Fibroblast of skin of scalp (primary cell): ENCODE data around the gene CYP27B1. TPM values are rescaled to one million over a fixed set of nuclear protein-coding genes. Genes with fewer than 3 reads are reported as not detected.

ENCODE experiments used
- DNase-seq: peaks from one replicate; pipeline ENCODE4 v3.0.0-alpha.2; 2013
- polyA plus RNA-seq, 2 experiments: library from polyadenylated mRNA; unstranded; fragments of 120-200 nt; gene quantifications; one replicate each; pipeline ENCODE4 v1.2.1, GENCODE V29; 2013; ENCODE audit not compliant: insufficient read length in 2 of 2

The CYP27B1 gene, protein sequence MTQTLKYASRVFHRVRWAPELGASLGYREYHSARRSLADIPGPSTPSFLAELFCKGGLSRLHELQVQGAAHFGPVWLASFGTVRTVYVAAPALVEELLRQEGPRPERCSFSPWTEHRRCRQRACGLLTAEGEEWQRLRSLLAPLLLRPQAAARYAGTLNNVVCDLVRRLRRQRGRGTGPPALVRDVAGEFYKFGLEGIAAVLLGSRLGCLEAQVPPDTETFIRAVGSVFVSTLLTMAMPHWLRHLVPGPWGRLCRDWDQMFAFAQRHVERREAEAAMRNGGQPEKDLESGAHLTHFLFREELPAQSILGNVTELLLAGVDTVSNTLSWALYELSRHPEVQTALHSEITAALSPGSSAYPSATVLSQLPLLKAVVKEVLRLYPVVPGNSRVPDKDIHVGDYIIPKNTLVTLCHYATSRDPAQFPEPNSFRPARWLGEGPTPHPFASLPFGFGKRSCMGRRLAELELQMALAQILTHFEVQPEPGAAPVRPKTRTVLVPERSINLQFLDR
- polyA plus RNA-seq (2013, experiment 1 of 2; ENCODE audit: insufficient read length), result 0.87 TPM
- polyA plus RNA-seq (2013, experiment 2 of 2; ENCODE audit: insufficient read length), result 0.55 TPM

DNA sequence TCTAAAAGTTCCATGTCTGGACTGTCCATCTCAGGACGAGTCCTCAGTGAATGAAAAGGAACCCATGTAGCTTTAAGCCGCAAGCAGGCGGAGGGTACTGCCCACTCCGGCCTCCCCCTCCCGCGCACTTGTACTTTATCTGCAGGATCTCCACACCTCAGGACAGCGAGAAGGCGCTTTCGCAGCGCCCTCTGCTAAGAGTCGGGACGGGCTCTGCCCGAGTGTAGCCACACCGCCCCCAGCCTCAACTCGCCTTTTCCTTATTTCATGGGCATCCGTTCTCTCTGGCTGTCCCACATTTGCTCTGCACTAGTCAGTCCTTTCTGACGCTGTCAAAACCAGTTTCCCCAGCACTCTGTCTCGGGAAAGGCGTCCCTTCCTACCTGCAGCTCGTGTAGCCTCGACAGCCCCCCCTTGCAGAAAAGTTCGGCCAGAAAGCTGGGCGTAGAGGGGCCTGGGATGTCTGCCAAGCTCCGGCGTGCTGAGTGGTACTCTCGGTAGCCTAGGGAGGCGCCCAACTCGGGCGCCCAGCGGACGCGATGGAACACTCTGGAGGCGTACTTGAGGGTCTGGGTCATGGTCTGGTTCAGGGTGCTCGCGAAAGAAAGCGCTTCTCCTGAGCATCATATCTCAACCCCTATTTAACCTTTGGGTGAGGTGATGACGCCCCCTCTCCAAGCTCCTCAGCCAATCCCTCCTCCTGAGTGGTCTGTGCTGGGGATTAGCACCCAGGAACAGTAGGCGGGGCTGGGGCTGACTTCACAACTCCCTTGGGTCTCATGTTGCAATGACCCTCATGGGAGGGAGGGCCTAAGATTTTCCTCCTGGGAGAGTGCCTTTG, at the start of gene CYP27B1:
TSS of gene CYP27B1 (minus strand) at position 615 of the 841 bp plus-strand sequence. CDS start at position 578, 37 bp downstream.
- DNase-seq, result no peak

DNA sequence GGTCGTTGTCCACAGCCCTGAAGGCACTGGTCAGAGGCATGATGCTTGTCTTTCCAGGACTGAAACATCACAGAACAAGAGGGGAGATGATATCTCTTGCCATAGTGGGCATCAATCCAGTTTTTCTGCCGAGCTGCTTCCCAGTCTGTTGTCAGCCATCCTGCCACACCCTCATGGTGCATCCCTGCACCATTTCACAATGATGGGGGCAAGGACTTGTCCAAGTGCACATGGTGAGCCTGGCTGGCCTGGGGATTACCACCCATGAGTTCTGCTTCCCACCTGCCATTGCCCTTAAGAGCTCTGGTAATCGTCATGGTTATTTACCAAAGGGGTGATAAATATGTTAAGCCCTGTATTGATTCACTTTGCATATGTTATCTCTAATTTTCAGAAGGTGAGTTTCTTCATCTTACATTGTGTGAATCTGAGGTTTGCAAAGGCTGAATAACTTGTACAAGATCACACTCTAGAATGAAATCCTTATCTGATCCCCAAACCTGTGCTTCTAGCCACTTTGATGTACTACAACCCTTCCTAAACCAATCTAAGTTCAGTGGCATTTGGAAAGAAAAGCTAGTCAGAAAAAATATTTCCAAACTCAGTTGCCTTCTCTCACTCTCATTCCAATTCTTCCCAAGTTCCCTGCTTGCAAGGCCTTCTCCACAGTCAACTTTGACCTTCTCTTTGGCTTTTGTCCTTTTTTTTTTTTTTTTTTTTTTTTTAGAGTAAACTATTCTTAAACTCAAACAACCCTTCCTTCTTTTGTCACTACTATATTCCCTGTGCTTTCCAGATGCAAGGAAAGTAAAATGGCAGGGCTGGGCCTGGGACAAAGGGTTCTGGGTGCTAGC, 49.4 kb upstream of the CYP27B1 start:
- no peak for DNase-seq

DNA sequence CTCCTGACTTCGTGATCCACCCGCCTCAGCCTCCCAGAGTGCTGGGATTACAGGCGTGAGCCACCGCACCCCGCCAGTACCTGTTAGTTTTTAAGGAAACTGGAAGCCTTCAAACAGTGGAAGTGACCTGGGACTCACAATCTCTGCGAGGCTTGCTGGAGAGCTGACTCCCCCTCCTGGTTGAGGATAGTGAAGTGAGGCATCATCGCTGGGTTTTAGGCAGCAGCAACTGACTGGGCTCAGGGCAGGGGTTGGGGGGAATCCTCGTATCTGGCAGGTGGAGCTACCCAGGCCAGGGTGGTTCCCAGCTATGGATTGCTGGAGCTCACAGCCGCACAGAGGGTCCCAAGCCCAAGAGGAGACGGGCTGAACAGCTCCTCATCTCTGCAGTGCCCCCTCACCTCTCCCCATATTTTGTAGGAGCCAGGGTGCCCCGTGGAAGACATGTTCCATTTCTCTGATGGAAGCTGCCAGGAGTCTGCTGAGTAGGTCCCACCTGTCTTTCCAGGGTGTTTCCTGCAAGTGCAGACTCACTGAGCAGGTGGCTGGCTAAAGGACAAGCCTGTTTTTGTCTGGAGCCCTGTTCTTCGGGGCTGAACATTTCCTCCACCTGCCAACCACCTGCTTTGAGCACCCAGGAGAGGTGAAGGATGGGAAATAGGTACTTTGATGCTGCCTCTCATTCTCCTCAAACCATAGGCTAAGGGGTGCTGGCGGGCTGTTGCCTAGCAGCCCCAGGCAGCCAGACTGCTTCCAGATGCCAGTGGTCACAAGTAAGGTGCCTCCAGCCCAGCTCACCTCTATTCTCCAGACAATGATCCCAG, 48.5 kb upstream of the CYP27B1 start:
- DNase-seq, result no peak

DNA sequence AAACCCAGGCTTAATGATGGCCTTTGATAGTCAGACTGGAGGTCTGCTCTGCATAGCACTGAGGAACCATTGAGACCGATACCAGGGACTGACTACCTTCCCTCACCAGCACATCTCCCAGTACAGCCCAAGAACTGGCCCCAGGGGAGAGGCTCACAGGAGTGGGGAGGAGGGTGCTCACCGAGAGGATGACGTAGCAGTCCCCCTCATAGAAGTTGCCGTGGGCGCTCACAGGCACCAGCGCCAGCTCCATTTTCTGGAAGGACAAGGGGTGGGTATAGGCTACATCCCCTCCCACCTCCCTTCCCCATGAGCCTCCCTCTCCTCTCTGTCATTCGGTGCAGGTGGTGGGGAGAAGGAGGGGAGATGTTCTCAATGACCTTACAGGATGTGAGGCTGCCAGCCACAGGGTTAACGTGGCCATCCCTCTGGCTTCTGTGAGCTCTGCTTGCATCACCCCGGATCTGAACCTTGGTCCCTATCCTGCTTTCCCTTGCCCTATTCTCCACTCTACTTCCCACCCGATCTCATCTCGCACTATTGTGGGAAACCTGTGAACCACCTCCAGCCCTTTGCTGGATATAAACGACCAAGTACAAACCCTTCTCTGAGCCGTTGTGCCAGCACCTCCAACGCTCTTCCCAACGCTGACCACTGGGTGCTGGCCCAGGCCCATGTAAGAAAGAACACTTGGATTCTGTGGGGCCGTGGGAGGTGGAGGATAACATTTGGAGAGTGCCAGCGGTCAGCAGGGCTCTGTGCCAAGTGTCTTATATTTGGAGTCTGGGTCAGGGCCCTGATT, 47.3 kb upstream of the CYP27B1 start:
- no peak for DNase-seq

DNA sequence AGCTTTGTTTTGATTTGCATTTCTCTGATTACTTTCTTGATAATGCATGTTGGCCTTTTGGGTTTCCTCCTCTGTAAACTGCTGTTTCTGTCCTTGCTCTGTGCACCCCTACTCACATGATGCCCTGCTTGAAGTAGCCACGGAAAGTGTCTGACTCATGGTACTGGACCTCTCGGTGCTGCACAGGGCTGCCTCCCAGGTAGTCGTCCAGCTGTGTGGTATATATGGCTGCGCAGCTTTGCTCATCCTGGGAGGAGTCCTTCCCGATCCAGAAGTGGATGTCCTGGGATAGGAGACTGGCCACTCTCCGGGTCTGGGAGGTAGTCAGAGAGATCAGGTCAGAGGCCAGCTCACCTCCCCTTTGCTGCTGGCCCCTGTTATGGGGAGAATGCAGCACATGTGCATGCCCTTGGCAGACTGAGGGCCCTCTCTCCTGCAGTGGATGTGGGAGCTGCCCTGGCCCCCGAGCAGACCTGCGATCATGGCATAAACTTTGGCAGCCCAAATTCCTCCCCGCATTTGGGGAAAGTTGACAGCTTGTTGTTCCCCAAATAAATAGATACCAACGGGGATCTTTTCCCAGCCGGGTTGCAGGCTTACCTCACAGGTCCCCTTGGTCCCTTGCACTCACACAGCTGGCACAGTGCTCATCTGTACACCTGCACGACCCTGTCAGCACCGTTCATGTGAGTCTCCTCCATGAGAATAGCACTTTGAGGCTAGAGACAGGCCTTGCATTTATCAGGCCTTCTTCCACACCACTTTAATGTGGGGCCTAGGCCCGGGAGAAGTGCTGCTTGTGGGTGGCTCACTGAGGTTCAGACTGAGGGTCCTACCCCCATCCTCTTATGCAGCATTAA, 46.5 kb upstream of the CYP27B1 start:
- no peak for DNase-seq

DNA sequence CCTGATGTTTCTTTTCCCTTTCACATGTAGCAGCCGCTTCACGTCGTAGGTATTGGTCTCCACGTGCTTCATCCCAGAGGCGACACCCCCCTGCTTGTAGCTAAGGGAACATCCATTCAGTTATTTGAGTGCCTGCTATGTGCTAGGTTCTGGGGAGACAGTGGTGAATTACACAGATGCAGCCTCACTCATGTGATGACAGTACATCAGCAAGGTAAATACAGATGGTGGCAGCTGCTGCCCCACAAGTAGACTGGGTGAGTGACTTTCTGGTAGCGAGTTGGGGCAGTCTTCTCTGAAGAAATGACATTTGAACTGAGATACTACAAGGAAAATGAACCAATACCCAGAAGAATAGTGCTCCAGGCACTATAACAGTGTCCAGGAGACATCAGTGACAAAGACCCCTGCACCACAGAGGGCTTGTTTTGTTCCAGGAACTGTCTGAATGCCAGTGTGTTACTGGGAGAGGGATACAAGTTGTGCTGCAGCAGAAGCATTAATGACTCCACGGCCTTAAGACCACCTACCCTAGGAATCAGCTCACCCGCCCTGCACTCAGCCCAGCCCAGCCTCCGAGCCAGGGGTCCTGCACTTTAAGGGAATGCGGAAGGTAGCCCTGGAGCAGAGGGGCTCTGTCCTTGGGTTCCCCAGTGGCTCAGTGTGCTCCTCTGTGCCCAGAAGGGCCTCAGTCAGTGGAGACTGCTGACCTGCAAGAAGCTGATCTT, 44.3 kb upstream of the CYP27B1 start:
- no peak for DNase-seq

DNA sequence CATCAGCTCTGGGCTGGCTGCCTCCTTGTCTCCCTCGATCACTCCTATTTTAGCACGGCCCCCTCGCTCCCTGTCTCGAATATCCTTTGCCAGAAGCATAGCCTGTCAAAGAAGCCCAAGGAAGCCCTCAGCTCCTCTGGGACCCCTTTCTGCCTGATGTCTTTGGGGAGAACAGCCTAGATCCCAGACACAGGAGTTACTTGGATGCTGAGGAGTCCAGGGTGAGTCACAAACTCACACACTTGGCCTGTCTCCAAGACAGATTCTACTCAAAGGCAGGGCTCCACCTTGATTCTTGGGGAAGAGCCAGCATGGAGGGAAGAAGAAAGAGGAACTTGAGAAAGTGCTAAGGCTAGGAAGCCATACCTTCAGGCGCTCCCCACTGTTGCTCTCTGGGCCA, 43.6 kb upstream of the CYP27B1 start:
- DNase-seq, result peak; percentile 34

DNA sequence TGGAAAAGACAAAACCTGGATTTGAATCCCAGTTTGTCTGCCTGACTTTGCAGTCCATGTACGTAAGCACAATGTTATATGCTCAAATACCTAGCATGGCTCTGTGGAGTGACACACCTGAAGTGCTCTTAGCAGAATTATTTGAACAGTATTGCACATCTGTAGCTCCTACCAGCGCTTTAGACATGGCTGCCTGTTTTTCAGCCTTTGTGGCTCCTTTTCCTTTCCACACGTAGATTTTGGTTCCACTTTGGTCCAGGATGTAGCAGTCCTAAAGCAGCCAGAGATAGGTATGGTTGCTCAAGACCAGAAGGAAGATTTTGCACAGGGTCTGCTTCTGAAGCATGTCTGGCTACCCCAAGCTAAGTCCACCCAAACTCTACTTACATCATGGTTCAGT, 42.5 kb upstream of the CYP27B1 start:
- DNase-seq, result no peak

DNA sequence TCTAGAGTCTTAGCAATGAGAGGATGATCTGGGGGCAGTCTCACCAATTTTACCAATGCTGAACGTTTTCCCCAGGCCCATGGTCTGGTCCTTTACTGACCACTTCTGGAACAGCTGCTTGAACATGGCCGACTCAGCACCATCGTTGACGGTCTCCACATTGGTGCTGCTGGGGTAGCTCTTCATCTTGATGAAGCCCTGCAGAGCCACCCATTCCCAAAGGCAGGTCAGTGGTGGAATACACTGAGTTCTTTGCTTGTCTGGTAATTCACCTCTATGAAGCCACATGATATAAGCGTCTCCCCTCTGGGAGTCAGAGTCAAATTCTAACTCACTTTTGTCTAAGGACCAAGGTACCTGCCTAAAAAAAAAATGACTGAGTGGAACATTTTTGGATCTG, 41.5 kb upstream of the CYP27B1 start:
- no peak for DNase-seq

DNA sequence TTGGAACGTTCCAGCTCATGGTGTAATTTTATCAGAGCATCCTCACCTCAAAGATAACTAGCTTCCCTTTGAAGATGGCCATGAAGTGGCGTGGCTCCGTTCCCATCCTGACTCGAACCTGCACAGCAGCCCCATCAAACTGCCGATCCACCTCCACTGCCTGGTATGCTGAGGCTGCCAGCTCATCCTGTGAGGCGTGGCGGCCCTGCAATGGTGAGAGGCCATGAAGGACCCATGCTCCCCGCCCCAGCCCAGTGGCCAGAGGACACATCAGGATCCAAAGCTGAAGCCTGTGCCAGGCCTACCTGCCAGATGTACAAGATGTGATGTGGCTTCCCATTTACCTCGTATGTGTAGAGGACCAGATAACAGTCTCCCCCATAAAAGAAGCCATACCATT, 40.4 kb upstream of the CYP27B1 start:
- no peak for DNase-seq

DNA sequence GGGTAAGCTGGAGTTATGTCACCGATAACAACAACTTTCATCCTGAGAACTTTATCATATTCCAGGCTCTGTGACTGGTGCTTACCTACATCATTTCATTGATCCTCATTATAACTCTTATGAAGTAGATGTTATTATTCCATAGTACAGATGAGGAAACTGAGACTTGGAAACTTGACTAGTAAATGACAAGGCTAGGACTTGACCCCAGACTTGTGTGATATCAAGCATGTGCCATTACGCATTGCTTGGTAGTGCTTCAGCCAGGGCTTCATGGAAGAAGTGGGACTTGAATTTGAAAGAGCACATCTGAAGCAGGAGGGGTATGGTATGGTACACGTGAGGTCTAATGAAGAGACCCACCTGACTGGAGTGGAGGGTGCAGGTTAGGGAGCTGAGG, 39.8 kb upstream of the CYP27B1 start:
- DNase-seq, result no peak

DNA sequence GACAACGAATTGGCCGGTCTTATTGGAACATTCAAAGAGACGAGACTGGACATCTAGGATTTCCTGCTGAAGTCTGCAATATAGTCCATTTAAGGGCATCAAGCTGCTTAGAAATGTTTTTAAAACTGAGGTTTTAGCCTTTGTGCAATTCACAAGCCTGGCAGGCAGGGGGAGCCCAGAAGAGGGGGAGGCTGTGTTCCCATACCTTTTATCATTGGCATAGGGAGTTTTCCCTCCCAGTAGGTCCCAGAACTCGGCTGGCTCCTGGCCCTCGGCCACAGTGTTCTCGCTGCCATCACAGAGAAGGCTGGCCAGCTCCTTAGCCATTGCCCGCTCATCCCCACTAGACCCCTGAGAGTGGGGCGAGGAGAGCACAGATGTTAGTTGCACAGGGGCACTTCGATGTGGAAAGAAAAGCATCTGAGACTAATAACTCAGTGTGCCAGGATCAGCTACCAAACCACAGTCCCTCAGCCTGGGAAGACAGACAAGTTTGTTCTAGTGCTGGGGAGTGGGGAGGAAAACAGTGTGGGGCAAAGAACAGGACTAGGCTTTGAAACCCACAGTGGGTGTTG, 36.5 kb upstream of the CYP27B1 start:
- DNase-seq, result peak; percentile 58

DNA sequence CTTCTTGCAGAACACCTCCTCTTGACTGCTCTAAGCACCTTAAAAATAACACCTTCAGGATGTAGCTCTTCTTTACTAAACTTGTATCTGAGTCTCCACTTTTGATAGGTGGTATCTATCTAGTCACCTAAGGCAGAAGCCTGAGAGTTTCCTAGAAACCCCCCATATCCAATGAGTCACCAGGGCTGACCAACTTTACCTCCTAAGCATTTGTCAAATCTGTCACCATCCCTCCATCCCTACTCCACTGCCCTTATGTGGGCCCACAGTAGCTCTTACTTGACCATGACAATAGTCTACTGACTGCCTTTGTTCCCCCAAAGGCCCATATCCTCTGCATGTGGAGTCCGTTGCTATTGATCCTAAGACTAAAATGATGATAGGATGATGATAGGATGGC, 35.7 kb upstream of the CYP27B1 start:
- no peak for DNase-seq

DNA sequence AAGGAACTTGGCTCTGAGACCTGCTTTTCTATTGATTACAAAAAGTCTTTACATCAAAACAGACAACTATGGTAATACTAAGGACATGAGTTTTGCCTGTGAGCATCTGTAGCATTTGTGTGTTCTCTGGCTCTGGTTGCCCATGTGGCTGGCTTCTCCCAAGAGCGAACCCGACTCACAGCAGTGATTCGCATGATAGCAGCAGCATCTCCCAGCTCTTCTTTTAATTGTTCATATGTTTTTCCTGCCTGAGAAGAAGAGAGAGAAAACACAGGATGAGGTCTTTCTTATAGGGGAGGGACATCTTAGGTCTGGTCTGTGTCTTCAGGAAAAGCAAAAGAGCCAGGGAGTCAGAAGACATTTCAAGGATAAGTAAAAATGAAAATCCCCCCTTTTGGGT, 34.1 kb upstream of the CYP27B1 start:
- no peak for DNase-seq

DNA sequence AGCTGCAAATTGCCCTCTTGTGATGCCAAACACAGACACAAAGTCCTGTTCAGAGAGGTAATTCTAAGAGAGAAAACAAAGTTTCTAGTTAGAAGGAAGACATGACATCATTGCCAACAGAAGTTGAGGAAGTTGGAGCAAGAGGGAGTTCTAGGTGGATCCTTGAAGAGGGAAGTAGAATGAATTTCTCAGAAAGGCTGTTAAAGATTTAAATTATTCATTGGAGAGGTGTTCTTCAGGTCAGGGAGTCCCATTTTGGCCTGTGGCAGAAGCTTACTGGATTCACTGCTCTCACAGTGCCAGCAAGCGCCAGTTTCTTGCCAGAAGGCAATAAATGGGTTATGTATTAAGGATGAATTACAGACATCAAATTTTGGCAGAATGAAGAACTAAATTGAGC, 31.1 kb upstream of the CYP27B1 start:
- DNase-seq, result no peak

DNA sequence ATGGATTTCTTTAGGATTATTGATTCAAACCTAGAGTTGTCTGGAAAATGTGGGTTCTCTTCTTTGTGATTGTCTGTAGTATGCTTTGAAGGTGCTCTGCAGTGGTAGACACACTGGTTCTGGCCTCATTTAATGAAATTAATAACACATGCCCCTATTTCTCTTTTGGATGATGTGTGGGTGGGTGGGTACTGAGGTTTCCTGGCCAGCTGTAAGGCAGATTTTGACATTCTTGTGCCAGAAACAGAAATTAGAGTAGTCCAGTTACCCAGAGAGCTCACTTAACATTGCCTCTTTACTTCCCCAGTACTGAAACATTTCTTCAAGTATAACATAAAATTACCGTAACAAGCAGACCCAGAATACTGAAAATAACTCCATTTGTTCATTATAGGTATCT, 30.1 kb upstream of the CYP27B1 start:
- no peak for DNase-seq

DNA sequence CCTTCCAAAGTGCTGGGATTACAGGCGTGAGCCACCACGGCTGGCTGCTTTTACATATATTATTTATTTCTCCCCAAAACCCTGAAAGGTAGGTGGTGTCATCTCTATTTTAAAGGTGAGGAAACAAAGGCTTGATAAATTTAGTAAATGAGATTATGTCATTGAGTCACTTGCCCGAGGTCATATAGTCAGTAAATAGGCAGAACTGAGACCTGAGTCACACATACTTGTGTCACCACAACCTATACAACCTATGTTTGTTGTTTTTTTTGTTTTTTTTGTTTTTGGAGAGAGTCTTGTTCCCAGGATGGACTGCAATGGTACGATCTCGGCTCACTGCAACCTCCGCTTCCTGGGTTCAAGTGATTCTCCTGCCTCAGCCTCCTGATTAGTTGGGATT, 28.5 kb upstream of the CYP27B1 start:
- no peak for DNase-seq

DNA sequence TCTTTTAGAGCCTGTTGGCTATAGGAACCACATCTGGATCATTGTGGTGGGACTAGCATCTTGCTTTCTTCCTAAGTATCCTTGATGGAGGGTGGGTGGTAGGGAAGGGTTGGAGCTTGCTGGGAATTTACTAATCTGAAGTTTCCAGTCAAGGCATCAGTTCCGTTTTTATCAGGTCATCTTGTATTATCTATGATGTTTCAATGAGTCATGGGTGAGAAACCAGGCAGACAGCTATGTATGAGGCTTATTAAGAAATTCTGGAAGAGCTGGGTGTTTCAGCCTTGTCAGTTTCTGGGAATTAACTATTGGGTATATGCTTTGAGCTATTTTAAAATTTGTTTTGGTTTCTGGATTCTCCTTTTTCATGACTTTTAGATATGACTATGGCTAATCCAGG, 27.0 kb upstream of the CYP27B1 start:
- DNase-seq, result peak; percentile 72

DNA sequence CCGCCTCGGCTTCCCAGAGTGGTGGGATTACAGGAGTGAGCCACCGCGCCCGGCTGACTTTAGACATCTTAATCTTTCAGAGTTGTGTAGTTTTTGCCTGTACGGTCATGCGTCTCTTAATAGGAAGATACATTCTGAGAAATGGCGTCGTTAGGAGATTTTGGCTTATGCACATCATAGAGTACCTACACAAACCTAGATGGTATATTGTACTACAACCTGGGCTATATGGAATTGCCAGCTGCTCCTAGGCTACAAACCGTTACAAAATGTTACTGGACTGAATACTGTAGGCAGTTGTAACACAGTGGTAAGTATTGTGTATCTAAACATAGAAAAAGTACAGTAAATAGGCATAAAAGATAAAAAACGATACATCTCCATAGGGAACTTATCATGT, 17.0 kb upstream of the CYP27B1 start:
- no peak for DNase-seq
